NCI-H1092 (cell line): ENCODE results near the gene GALNT2.

ENCODE experiments used
- DNase-seq: peaks from one replicate; lab custom pipeline; 2025; lab: John Stamatoyannopoulos, UW

The GALNT2 gene

DNA sequence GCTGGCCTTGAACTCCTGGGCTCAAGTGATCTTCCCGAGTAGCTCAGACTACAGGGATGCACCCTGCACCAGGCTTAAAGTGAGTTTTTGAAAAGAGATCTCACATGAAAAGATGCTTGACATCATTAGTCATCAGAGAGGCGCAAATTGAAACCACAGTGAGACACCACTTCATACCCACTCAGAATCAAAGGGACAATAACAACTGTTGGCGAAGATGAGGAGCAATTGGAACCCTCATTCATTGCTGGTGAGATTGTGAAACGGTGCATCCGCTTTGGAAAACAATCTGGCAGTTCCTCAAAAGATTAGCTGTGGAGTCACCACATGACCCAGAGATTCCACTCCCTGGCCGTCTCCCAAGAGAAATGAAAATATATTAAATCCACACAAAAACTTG, 236.8 kb downstream of the GALNT2 start:
- DNase-seq, result no peak

DNA sequence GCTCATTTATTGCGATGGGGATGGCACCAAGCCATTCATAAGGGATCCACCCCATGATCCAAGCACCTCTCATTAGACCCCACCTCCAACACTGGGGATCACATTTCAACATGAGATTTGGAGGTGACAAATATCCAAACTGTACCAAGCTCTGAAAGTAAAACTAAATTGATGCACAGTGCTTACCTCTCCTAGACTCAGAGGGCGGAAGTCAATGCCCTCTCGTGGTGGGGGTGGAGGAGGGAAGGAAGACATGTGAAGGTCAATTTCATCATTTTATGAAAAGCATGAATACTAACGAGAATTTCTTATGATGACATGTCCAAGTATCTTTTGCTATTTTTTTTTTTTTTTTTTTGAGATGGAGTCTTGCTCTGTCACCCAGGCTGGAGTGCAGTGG, 239.1 kb downstream of the GALNT2 start:
- no peak for DNase-seq

DNA sequence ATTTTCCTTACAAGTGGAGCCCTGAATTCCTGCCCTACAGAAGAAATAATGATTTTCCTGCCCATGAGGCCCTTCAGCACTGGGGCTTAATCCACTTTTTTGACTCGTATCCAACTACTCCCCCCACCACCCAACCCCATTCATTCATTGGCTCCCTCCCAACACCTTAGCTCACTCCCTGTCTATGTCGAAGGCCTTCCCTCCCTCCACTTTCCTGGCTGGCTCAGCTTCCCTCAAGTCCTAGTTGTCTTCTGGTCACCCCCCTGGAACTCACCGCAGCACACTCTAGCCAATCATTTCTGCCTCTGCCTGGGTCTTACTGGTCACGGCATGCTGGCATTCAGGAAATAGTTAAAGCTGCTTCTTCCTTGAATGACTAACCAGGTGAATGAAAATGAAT, 240.2 kb downstream of the GALNT2 start:
- no peak for DNase-seq

DNA sequence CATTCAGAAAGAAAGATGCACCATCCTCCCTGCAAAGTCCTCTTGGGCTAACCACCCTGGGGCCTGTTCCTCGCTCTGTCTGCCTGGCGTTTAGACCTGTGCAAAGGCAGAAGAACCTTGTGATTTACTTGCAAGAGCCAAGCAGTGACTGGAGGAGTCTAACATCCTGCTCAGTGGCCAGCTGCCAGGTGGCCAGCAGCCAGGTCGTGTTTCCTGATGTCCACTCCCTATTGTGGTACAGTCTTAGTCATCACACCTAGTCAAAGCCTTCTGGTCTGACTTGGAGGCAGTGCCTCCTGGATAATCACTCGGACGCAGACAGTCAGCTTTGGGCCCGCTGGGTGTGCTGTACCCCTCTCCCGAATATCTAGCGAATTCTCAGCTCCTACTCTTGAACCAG, 241.0 kb downstream of the GALNT2 start:
- DNase-seq, result no peak

DNA sequence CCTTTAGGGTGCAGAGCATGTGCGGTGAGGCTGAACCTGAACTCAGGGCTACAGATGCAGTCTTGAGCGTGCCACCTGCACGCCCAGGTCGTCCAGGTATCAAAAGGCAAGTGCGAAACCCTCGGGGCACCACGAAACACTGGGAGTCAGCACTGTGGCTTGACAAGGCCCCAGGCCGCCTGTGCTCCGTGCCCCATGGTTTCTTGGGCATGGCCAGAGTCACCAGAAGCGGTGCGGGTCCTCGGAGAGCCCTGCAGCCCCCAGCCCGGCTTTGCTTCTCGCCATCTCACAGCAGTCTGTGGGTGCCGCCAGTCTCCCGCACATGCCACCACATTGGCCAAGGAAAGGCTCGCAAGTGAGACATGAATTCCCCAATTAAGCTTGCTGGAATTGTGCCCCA, 241.8 kb downstream of the GALNT2 start:
- no peak for DNase-seq

DNA sequence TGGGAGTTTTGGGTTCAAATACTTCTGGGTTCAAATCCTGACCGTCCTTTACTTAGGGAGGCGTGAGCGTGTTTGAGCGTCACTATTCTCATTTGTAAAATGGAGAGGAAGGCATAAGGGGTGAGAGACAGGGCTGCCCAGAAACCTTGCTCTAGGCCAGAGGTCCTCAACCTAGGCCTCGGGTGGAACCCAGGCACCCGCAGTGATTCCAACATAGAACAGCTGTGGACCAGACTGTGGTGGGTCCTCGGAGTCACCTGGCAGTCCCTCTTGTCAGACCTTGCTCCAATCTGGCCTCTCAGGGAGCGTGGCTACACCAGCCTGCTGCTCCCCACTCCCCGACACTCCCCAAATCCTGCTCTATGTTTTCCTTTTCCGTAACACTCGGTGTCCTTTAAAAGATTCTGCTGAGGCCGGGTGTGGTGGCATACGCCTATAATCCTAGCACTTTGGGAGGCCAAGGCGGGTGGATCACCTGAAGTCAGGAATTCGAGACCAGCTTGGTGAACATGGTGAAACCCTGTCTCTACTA, 242.7 kb downstream of the GALNT2 start:
- DNase-seq, result no peak

DNA sequence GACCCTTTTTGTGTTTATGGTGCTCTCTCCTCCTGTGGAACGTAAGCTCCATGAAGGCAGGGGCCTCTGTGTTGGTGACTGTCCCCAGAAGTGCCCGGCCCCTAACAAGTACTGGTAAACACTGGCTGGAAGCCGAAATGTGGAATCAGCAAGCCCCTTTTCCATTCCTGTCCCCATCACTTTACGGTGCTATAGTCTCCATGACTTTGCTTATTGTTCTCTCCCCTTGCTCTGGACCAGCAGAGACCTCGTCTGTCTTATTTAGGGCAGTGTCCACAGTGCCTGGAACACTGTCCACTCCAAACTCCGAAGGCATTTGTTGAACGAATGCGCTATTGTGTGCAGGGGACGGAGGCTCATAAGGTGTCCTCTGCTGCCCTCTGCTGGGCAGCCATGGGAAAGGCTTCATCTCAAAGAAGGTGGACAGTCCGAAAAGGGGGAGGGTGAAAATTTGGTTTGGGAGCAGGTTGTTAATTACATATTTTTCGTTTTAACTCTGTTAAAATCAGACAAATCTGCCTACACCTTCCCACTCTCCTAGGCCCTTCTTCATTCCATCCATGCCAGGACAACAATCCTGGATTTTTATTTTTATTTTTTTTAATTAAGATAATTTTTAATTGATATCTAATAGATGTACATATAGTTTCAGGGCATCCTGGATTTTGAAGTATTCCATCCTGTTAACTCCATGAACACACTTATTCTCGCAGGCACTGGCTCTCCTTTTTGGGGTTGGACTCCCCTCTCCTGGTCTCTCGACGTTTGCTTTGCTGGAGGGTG, 243.5 kb downstream of the GALNT2 start:
- DNase-seq, result peak; percentile 78

DNA sequence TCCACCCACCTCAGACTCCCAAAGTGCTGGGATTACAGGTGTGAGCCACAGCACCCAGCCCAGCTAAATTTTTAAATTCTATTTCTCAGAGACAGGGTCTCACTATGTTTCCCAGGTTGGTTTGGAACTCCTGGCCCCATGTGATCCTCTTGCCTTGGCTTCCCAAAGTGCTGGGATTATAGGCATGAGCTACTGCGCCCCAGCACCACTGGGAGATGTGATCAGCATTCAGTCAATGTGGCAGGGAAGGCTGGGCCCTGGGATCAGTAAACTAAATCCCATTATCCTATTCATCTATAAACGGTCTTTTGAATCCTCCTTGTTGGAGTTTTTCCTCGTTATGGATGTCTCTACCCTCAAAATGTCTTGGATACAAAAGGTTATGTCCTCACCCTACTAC, 245.6 kb downstream of the GALNT2 start:
- no peak for DNase-seq

DNA sequence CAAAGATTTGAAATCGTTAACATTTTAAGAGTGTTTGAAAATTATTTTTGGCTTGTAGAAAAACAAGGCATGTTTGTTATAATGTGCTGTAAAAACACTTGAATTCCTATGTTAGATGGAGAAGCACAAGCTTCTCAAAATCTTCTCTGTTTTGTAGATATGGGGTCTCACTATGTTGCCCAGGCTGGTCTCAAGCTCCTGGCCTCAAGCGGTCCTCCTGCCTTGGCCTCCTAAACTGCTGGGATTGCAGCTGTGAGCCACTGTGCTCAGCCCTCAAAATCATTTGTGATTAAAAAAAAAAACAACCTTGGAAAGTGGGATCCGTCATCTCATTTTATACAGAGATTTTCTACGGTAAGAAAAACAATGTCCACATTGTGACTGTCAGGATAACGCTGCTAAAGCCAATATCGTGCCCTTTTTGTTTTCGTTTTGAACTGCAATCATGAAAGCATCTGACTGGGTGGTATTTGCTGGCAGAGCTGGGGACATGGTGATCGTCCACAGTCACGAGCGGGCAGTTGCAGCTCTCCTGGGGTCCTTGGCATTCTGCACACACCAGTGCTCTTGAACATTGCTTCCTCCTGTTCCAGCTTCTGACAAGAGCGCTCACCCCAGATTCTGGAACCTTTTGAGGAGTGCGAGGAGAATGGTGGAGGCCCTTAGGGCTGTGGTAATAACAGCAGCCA, 246.6 kb downstream of the GALNT2 start:
- no peak for DNase-seq

DNA sequence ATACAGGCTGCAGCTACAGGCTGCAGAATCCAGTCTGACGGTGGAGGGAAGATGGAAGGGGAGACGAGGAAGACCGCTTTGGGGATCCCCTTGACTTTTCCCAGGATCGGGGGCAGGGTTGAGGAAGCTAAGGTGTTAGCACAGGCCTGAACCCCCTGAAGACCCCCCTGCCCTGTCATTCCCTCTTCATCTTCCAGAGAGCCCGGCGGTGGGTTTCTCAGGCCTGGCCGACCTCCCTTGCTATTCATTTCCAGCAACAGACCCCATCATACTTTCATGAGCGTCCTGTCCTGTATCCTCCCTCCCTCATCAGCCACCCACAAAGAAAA, 247.1 kb downstream of the GALNT2 start:
- no peak for DNase-seq

DNA sequence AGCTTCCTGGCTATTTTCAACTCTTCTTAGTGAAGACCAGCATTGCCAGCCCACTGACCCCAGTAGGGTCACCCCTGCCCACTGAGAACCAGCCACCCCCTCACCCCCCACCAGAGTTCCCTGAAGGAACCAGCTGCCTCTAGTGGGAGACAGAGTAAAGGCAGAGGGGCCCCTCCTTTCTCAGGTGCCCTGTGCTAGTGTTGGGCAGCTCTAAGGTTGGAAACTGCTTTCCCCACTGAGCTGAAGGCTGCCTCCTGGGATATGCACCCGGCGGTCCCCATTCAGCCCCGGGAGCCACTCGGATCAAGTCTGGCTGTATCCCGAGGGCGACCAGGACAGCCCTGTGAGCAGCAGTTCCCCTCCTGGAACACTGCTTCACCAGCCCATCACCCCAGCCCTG, 248.1 kb downstream of the GALNT2 start:
- DNase-seq, result no peak

DNA sequence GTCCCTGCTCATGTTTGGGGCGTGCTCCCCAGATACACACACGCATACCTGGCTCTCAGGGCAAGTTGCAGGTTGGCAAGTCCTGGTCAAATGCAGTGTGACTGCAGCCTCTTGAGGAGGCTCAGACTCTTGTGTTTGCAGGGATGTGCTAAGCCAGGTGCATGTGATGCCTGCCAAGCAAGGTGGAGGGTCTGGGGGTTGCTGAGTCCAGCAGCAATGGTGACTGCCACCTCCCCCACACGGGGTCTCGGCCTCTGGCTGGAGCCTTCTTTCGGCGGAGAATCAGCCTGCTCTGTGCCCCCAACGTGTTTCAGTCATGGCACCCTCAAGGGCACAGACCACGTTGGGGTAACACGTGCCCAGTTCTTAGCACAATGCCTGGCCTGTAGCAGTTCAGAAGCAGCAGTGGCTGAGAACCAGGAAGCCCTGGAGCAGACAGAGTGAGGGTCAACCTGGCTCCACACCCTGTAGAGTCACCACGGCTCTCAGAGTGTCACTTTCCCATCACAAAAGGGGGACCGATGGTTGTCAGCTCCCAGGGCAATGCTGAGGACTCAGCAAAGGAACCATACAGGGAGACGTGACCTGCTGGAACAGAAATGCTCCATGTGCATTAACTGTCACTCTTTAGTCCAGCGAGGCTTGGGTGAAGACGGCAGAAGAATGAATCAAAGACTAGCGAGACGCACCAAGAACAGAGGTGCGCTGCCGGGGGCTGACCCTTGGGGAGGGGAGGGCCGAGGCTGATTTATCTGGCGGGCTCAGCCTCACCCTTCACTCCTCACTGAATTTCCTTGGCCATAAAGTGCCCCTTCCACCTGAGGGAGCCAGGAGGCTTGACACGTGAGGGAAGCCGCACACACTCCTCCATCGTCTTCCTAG, 250.1 kb downstream of the GALNT2 start:
- no peak for DNase-seq

DNA sequence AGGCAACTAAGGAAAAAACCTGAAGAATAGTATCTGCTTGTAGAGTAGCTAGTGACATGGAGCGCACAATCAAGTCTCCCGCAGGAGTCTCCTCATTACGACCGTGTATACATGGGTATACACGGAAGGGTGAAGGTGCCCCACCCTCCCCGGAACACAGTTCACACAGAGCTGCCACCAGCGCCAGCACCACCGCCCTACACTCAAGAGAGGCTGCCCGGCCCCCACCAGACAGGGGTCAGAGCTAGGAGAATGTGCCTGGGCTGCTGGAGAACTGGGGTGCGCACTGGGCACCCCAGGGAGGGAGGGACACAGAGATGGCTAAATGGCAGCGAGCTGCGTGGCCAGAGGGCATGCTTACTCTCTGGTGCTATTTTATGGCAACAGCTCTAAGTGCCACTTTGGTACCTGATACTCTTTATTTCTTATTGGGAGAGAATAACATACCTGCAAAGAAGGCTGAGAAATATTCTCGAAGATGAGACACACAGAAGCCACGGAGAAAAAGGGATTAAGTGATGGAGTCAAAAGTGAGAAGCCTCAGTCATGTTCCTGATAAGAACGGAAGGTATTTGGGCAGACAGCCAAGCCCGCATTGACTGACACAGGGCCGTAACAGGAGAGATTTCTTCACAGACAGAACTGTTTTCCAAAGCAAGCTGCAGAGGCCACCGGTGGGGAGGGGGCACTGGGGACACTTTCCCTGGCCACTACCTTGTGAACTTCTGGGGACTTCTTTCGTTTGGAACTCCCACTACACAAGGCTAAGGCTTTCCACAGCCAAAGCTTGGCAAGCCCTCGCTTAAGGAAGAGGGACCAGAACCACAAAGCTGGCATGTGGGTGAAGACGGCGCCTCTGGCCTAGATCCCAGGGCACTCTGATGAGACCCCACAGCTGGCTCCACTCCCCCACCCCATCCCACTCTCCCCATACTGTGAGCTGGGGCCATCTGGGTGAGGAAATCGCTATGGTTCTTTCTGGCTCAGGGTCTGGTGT, 251.1 kb downstream of the GALNT2 start:
- DNase-seq, result no peak

DNA sequence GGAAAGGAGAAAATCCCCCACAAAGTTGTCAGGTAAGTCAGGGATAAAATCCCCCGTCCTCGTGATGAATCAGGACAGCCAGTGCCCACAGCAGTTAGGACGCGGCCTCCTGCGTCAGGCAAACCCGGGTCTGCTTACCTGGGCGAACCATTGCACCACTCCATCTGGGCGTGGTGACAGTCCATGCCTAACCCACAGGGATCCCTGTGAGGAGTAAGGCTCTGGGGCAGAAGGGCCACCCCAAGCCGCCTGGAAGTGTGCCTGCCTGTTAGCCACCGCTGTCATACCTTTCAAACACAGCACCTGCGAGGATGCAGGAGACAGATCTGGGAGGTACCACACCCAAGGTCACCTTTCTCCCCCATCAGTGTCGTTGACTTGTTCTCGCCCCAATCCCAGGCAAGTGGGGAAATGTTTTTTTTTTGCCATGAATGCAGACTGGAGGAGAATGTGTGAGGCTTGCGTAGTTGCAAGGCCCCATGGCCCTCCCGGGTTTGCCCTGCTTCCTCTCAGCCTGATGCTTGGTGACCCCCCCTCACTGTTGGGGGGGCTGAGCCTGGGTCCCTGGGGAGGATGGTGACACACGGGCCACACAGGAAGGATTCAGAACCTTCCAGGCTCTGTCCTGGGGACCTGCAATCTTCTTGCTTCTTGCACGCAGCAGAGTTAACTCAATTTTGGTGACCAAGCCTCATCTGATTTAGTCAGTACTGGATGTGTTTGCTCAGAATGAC, 252.1 kb downstream of the GALNT2 start:
- no peak for DNase-seq

DNA sequence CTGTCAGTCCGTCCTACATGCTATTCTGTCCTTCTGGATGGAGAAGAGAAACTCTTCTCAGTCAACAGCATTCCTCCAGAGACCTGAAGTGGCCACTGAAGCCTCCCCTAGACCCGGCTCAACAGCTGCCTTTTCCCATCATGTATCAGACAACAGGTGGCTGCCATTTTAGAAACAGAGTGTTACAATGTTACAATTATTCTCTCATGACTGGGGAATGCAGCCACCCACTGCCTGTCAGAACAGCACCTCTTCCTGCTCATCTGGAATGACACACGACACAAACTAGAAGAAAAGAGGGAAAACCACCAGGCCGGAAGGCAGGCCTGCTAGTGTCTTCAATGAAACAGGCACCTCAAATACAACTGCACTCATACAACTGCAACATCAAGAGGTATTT, 253.8 kb downstream of the GALNT2 start:
- DNase-seq, result no peak

DNA sequence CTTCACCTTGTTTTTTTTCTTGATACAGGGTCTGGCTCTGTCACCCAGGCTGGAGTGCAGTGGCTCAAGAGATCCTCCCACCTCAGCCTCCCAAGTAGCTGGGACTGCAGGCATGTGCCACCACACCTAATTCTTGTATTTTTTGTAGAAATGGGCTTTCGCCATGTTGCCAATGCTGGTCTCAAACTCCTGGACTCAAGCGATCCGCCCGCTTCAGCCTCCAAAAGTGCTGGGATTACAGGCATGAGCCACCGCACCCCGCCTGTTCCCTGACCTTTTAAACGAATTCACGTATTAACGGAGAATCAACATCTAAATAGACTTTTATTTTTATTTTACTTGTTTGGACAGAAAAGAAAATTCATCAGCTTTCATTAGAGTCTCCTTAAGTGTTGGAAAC, 254.3 kb downstream of the GALNT2 start:
- DNase-seq, result no peak

DNA sequence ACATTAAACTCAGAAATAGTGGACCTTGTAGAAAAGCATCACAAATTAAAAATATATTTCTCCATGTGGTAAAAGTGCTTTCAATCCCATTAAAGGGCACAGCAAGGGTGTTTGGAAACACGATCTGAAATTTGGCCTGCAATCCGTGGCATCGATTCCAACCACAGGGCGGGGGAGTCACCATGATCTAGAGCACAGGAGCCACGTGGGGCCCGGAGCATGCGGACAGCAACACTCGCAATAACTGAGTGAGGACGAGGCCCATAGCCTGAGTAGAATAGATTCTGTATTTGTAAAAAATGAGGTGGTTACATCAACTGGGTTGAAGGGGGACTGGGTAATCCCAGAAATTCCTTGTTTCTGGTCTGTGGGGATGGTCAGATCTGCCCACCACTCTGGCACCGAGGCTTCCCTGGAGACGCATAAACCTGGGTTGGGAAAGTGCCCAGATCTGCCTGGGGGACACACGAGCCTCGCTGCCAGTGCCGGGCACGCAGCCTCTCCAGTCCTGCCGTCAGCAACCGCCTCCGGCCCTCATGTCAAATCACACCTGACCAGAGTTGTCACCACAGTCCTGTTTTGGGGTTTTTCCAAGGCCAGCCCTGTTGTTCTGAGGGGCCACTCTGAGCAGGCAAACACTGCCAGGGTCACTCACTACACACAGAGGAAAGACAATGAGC, 254.8 kb downstream of the GALNT2 start:
- peak; percentile 80 for DNase-seq

DNA sequence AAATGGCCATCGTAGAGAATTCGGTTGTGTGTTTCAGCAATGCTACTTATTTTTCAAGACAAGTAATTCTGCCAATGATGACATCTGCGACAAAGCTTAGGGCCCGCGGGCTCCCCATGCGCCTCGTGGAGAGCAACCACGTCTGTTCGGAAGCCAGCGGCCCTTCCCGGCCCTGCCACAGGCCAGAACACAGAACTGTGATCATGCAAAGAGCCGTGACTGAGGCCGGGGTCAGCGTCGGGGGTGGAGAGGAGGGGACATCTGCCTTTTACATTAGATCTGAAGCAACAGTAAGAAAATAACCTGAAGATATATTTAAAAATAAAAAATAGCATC, 255.4 kb downstream of the GALNT2 start:
- DNase-seq, result no peak

DNA sequence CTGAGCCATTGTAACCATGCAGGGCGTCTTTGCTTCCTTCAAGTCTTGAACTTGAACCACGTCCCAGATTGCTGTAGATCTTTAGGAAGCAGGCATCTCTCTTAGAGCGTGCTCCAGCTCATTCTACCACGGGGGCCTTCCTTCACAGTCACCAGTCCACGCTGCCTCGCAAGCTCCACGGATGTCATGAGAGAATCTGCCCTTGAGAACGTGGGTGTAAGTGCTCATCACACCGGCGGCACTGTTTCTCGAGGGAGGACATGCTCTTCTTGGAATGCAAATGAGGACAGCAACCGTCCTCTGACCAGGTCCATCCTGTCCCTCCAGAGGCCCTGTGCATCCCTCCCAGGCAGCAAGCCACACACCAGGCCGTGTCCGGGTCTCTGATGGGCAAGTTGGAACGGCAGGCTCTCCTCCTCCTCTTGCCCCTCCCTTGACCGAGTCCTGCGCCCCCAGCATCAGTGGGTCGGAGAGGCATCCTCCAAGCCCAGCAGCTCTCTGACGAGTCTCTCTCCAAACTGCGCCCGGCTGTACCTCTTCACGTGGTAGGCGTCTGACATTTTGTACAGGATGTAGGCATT, 256.0 kb downstream of the GALNT2 start:
- no peak for DNase-seq

DNA sequence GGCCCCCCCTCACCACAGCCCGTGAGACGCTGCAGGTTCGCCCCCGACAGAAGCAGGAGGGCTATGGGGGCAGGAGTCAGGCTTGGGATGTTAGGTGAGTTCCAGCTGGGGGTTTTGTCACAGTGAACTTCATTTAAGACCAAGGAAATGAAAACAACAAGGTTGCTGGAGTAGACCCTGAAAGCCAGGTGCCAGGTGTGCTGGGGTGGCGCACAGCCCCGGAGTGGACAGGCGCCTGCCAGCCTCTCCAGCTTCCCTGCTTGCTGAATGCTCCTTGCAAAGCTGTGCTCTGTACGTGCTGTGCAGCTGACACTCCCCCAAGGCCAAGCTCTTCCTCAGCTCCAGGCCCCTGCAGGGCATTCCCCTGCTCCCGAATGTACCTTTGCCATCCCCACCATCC, 256.6 kb downstream of the GALNT2 start:
- DNase-seq, result no peak
